HG02885 (cell line): ENCODE measurements around the gene ARL4D.
"Not testable (repeated sequence)": the region's sequence is repeated elsewhere in the genome, so short reads cannot be mapped to it uniquely, and the experiment has no call there.

ENCODE experiments used
- ATAC-seq: cut with Tn5 transposase; IDR thresholded peaks from one replicate; pipeline ENCODE4 v1.9.1; 2021; ENCODE audit warnings: mild to moderate bottlenecking; ENCODE audit not compliant: unreplicated experiment, poor library complexity

The ARL4D gene

DNA sequence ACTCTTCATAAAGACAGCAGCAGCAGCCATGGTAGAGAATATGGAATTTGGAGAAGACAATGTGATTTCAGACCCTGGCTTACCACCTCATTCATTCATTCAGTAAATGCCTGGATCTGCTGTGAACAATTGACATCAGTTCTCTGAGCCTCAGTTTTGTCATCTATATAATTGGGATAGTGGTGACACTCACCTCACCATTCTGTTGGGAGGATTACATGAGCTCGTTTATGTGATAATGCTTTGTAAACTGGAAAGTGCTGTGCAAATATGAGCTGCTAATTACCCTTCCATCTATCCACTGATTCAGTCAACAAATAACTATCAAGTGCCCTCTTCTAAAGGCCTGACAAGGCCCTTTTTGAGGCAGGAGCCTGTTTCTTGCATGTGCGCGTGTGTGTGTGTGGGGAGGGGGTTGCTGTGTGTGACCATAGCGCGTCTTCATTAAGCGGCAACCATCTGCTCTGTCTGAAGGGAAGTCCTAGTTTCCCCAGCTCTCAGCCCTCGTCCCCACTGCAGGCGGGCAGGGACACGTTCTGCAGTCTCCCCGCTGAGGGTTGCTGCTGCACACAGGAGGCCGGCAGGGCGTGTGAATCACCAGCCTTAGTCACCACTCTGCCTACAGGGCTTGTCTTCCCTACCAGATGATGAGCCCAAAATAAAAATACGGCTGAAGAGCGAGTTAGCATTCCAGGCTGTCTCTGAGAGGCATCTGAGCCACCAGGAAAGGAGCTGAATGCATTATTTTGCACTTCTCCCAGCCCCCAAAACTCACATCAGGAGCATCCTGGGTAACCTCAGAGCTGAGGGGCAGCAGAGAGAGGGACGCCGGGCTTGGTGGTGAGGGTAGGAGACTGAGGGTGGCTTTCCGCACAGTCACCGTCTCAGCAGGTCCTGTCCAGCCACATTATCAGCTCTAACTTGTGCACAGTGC lies 19.9 kb downstream of the ARL4D start:
- no peak for ATAC-seq

DNA sequence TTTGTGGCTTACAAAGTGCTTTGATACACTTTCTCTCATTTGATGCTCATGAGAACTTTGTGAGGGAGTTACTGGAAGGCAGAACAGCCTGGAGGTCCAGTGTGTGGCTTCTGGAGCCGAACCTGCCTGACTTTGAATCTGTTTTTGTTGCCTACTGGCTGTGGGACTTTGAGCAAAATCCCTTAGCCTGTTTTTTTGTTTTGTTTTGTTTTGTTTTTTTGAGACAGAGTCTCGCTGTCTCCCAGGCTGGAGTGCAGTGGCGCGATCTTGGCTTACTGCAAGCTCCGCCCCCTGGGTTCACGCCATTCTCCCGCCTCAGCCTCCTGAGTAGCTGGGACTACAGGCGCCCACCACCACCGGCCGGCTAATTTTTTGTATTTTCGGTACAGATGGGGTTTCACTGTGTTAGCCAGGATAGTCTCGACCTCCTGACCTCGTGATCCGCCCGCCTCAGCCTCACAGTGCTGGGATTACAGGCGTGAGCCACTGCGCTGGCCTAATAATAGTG lies 20.6 kb downstream of the ARL4D start:
- ATAC-seq, result not testable (repeated sequence)

DNA sequence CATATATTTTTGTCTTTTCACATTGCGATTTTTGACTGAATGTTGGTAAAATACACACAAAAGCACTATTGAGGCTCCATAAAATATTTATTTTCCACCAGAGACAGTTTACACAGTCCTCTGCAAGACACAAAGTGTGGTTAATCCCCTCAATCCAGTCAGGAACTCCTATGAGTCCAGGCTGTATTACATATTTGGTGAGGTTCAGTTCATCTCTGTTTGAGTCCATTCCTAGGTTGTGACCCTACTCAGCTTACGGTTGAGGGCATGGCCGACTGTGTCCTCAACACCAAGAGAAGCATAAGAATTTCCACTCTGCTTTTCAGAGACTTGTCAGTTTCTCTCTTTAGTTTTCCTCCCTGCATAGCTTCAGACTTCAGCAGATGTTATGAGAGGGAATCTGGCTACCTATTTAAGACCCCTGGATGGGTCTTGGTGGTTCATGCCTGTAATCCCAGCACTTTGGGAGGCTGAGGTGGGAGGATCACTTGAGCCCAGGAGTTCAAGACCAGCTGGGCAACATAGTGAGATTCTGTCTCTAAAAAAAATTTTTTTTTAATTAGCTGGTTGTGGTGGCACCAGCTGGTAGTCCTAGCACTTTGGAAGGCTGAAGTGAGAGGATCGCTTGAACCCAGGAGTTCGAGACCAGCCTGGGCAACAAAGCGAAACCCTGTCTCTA lies 25.1 kb downstream of the ARL4D start:
- ATAC-seq, result no peak

DNA sequence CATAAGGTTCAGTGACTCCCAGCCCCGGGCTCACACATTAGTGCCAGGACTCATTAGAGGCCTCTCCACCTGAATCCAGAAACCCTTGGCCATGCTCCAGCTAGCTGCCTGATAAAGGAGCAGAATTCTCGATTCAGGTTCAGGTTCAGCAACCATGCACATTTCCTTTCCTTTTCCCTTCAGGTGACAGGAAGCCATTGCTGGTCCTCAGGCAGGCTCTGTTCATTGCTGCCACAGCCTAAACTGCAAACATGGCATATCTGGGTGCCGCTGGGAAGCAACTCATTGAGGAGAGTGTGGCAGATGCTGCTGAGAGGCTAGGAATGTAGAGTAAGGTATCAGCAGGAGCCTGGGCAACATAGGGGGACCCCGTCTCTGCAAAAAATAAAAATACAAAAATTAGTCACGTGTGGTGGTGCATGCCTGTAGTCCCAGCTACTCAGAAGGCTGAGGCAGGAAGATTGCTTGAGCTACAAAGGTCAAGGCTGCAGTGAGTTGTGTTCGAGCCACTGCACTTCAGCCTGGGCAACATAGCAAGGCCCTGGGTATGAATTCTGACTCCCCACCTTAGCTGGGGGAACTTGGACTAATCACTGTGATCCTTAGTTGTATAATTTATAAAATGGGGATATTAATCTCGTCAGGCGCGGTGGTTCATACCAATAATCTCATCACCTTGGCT lies 28.7 kb downstream of the ARL4D start:
- ATAC-seq, result no peak

DNA sequence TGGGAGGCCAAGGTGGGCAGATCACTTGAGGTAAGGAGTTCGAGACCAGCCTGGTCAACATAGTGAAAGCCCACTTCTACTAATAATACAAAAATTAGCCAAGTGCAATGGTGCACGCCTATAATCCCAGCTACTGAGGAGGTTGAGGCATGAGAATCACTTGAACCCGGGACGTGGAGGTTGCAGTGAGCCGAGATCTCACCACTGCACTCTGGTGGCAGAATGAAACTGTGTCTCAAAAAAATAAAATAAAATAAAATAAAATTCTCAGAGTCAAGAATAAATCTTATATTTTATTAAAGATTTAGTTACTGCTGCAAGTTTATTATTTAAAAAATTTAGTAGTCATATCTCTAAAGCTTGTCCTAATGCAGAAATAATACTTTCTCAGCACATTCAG lies 29.7 kb downstream of the ARL4D start:
- ATAC-seq, result no peak

- ATAC-seq, result no peak
Observed at GRCh38 chr17:43430936-43431713, 32.3 kb downstream of the ARL4D start.

DNA sequence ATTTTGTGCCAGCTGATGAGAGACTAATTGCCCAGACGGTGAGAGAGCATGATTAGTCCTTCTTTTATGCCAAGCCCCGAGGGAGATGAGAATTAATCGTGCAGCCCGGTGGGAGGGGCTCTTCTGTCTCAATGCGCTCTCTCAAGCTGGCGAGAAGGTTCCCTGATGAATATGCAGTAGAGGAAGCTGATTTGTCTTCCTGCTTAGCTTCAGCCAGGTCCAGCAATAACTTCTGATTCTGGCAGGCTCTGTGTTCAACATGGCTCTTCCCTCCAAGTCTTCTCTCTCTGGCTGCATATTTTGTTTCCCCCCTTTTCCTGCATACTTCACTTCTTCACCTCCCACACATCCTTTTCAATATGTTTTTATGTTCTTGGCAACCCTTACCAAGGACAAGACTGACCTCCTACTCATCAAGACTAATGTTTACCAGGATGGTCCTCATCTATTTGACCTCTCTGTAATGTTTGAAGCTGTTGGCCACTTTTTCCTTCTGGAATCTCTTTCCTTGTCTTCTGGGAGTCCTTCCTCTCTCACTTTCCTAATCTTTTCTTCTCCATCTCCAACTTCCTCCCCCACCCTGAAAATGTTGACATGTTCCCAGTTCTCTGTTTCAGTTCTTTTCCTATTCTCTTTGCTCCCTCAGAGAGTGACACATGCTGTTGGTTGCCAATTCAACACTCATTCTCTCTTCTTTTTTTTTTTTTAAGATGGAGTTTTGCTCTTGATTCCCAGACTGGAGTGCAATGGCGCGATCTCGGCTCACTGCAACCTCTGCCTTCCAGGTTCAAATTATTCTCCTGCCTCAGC lies 33.1 kb downstream of the ARL4D start:
- ATAC-seq, result no peak

GRCh38 chr17:43434902-43435319 lies 36.1 kb downstream of the ARL4D start:
- no peak for ATAC-seq

GRCh38 chr17:43437756-43438155 lies 39.0 kb downstream of the ARL4D start:
- no peak for ATAC-seq

GRCh38 chr17:43438626-43439025 lies 39.8 kb downstream of the ARL4D start:
- ATAC-seq, result no peak

DNA sequence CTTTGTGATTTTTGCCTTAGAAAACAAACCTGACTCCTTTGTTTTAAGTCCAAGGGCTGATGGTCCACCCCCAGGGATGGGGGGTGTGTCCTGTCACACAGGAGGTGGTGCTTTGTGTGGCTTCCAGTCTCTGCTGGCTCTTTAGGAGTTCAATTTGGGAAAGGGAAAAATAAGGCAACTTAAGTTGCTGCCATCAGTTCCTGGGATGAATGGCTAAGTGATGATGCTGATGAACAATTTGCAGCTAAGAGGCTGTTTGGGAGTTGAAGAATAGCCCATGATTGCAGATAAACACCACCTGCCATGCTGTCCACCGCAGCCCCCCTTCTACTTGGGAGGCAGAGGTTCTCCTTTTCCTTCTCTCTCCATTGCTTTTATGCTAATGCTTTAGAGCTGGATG lies 40.2 kb downstream of the ARL4D start:
- no peak for ATAC-seq

DNA sequence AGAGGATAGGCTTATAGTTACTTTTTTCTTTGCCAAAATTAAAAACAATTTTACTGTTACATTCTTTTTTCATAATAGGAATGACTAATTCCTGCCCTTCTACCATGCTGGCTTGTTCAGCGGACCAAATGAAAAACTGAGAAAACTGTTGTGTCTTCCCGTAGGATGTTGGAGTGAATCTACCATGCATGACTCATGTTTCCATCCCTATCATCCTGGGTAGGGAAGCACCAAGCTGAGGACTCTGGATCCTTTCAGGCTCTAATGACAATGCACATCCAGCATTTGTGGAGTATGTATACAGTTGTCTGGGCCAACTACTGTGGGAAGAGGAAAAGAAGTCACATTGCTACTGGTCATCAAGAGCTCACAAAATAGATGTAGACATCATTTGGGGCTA lies 43.9 kb downstream of the ARL4D start:
- ATAC-seq, result no peak

DNA sequence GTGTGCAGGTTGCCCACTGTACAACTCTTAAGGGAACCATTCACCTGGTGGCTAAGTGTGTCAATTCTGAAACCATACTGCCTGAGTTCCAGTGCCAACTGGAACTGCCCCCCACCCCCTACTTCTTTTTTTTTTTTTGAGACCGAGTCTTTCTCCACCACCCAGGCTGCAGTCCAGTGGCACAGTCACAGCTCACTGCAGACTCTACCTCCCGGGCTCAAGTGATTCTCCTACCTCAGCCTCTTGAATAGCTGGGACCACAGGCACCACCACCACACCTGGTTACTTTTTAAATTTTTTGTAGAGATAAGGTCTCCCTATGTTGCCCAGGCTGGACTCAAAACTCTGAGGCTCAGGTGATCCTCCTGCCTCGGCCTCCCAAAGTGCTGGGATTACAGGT lies 44.6 kb downstream of the ARL4D start:
- no peak for ATAC-seq

DNA sequence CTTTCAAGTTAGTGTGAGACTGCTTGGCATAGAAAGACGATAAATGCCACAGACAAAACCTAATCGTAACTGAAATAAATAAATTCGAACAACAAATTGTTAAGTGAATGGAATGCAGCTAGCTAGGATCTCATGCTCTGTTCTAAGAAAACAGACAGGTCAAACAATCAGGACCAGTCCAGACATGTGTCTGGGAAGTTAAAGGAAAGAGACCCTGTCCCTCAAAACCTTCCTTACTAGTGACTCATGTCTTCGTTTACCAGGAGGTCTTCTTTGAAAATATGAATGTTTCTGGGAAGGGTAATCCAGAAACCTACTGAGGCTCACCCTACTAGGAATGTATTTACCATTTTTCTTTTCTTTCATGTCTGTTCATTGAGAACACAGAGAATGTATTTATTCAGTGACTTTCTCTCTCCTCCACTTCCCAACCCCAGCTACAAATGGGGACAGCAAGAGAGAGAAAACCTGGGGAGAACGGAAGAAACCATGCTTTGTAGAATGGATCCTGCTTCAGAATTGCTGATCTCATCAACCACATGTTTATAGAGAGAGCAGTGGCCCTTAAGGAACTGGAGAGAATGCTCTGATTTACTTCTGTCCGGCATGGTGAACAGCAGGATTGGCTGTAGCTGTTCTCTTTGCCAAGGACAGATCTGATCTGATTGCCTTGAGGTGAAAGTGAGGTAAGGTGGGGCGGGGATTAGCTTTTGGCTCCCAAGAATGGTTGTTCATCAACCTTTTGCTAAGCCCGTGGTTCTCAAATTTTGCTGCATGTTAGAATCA lies 45.6 kb downstream of the ARL4D start:
- no peak for ATAC-seq

- ATAC-seq, result no peak
Observed at GRCh38 chr17:43445009-43445589, 46.3 kb downstream of the ARL4D start.

- ATAC-seq, result no peak
Observed at GRCh38 chr17:43446773-43447172, 48.0 kb downstream of the ARL4D start.

GRCh38 chr17:43448720-43449469 lies 50.1 kb downstream of the ARL4D start:
- no peak for ATAC-seq
